ENCODE results near the gene RPP25L.

- TF ChIP-seq CTCF (IDR thresholded peaks at IDR 0.05): no peak
- TF ChIP-seq POLR2A (IDR thresholded peaks at IDR 0.05): no peak
Measured at GRCh38 chr9:34566972-34567371, 44.9 kb downstream of the RPP25L start.
